ENCODE results near the gene SPOUT1.
"Not testable (repeated sequence)": the region's sequence is repeated elsewhere in the genome, so short reads cannot be mapped to it uniquely, and the experiment has no call there.

The SPOUT1 gene

GRCh38 chr9:128829477-128830251, at the start of gene SPOUT1:
SPOUT1 (minus strand) TSS chr9:128829794; CDS start chr9:128829780, 14 bp downstream.
- DNase-seq (ENCODE audit: low read depth) = peak; percentile 95

GRCh38 chr9:128877852-128878251, 48.3 kb upstream of the SPOUT1 start:
- no peak for DNase-seq (ENCODE audit: low read depth)

- DNase-seq (ENCODE audit: low read depth) = not testable (repeated sequence)
Observed at GRCh38 chr9:128870941-128871265, 41.3 kb upstream of the SPOUT1 start.

GRCh38 chr9:128870128-128870940, 40.7 kb upstream of the SPOUT1 start:
- DNase-seq (ENCODE audit: low read depth) = no peak

- DNase-seq (ENCODE audit: low read depth) = peak; percentile 78
Observed at GRCh38 chr9:128863647-128864046, 34.1 kb upstream of the SPOUT1 start.

GRCh38 chr9:128862401-128862851, 32.8 kb upstream of the SPOUT1 start:
- no peak for DNase-seq (ENCODE audit: low read depth)

GRCh38 chr9:128861501-128861900, 31.9 kb upstream of the SPOUT1 start:
- DNase-seq (ENCODE audit: low read depth) = no peak

GRCh38 chr9:128860937-128861336, 31.3 kb upstream of the SPOUT1 start:
- no peak for DNase-seq (ENCODE audit: low read depth)

GRCh38 chr9:128858476-128858875, 28.9 kb upstream of the SPOUT1 start:
- DNase-seq (ENCODE audit: low read depth) = not testable (repeated sequence)

- not testable (repeated sequence) for DNase-seq (ENCODE audit: low read depth)
Observed at GRCh38 chr9:128854454-128854853, 24.9 kb upstream of the SPOUT1 start.

- not testable (repeated sequence) for DNase-seq (ENCODE audit: low read depth)
Observed at GRCh38 chr9:128852646-128853045, 23.1 kb upstream of the SPOUT1 start.

- peak; percentile 77 for DNase-seq (ENCODE audit: low read depth)
Observed at GRCh38 chr9:128851779-128852600, 22.4 kb upstream of the SPOUT1 start.

GRCh38 chr9:128851024-128851423, 21.4 kb upstream of the SPOUT1 start:
- DNase-seq (ENCODE audit: low read depth) = not testable (repeated sequence)

GRCh38 chr9:128847803-128848202, 18.2 kb upstream of the SPOUT1 start:
- no peak for DNase-seq (ENCODE audit: low read depth)

- no peak for DNase-seq (ENCODE audit: low read depth)
Observed at GRCh38 chr9:128846680-128847030, 17.1 kb upstream of the SPOUT1 start.

- no peak for DNase-seq (ENCODE audit: low read depth)
Observed at GRCh38 chr9:128845186-128845931, 15.8 kb upstream of the SPOUT1 start.

GRCh38 chr9:128843171-128843570, 13.6 kb upstream of the SPOUT1 start:
- DNase-seq (ENCODE audit: low read depth) = not testable (repeated sequence)

- no peak for DNase-seq (ENCODE audit: low read depth)
Observed at GRCh38 chr9:128841694-128842492, 12.3 kb upstream of the SPOUT1 start.

GRCh38 chr9:128840524-128840923, 10.9 kb upstream of the SPOUT1 start:
- DNase-seq (ENCODE audit: low read depth) = no peak

GRCh38 chr9:128838338-128838737, 8.7 kb upstream of the SPOUT1 start:
- no peak for DNase-seq (ENCODE audit: low read depth)
